Measurements from ENCODE around the gene GNB1.
"Not testable (repeated sequence)": the region's sequence is repeated elsewhere in the genome, so short reads cannot be mapped to it uniquely, and the experiment has no call there.

GNB1 gene

DNA sequence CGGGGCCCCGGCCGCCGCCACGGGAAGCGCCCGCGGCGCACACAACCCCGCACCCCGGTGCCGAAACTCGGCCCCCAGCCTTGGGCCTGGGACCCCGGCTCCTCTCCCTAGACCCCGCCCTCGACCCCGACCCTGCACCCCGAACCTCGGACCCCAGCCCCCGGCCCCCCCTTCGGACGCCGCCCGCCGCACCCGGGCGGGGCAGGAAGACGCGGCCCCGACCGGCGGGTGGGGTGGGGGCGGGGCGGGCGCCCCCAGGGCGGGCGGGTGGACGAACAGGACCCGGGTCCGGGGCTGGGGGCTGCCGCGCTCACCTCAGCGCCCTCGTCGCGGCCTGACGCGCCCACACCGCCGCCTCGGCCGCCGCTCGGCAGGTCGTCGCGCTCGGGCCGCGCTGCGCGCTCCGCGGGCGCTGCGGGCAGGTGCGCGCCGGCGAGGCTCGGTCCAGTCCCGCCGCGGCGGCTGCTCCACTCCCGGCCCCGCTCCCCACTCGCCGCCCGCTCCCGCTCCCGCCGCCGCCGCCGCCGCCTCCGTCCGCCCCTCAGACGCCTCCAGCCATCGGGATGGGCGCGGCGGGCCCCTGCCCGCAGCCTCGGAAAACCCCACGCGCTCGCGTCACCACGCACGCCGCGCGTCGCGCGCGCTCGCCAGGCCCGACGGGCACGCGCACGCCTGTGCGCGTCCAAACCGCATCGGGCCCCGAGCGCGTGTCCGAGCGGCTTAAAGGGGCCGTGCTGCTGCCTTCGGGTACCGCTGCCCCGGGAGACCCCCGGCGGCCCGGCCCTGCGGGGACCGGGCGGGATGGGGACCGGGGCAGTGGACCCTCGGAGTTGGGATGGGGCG is at the start of gene GNB1:
Gene GNB1 (minus strand): TSS at position 582 of the 843 bp plus-strand sequence. CDS start 65,634 bp downstream, outside the sequence.
- Histone ChIP-seq H3K9ac (ENCODE audit: low read length) (peak within 1 kb of the TSS; percentile 95), H3K27ac (ENCODE audit: low read length) (peak within 1 kb of the TSS; percentile 78), H3K4me1 (ENCODE audit: control insufficient read depth, low read depth, low read length) (peaks cover 18% of the 10 kb centered on the region), H3K4me3 (ENCODE audit: low read length) (peak within 1 kb of the TSS; percentile 95), H3K9me3 (ENCODE audit: control insufficient read depth, low read depth, low read length) (no peaks in the 10 kb centered on the region), H3K27me3 (ENCODE audit: control insufficient read depth, insufficient read depth, low read length) (no peaks in the 10 kb centered on the region), H3K36me3 (ENCODE audit: control insufficient read depth, low read depth, low read length) (no peaks in the 10 kb centered on the region)

DNA sequence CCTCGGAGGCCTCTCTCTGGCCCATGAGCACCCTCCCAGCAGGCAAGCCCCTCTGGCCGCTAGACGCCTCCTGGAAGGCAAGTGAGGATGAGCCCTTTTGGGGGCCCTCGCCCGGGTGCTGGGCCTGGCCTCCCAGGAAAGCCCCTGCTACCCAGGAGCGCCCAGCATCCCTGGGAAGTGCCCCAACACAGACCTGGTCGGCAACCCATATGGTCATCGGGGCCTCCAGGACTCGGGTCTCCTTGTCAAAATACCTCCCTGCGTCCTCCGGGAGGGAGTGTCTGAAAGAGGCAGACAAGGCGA is 49.2 kb upstream of the GNB1 start:
- H3K4me3 ChIP-seq (ENCODE audit: low read length): no peak overlapping the region
- H3K36me3 ChIP-seq (ENCODE audit: control insufficient read depth, low read depth, low read length): no peaks in the 10 kb centered on the region
- no peaks in the 10 kb centered on the region for H3K4me1 ChIP-seq (ENCODE audit: control insufficient read depth, low read depth, low read length)
- H3K27ac ChIP-seq (ENCODE audit: low read length): no peak overlapping the region
- H3K9ac ChIP-seq (ENCODE audit: low read length): no peak overlapping the region
- H3K9me3 ChIP-seq (ENCODE audit: control insufficient read depth, low read depth, low read length): no peaks in the 10 kb centered on the region
- H3K27me3 ChIP-seq (ENCODE audit: control insufficient read depth, insufficient read depth, low read length): no peaks in the 10 kb centered on the region

DNA sequence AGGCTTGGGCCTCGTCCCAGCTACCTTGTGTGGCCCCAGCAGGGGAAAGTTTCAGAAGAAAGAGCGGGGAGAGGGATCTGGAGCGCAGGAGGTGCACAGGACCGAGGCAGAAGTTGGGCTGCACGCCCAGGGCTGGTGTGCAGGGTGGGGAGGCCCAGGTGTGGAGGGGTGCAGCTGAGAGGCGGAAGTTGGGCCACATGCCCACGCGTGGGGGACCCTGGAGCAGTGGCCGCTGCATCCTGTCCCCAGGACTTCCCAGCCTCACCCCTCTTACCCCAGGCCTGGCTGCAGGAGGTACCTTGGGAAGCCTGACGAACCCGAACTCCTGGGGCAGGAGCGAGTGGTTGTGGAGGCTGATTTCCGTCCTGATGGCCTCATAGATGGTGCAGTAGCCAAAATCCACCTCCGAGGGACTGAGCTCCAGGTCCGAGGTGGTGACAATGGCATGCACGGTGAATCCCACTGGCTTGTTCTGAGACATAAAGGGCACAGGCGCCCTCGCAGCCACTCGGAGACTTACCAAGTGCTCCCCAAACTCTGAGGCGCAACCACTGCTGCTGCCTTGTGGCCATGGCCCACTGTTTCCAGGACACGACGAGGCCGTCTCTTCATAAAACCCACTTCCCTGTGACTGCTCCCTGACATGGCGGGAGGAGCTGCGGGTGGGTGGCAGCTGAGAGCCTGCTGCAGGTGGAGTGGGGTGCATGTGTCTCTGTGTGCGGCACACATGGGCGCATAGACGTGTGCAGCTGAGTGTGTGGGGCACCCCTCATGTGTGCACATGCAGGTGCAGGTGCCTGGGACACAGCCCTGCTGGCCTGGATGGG is 48.6 kb upstream of the GNB1 start:
- no peak overlapping the region for H3K4me3 ChIP-seq (ENCODE audit: low read length)
- H3K27me3 ChIP-seq (ENCODE audit: control insufficient read depth, insufficient read depth, low read length): no peaks in the 10 kb centered on the region
- no peaks in the 10 kb centered on the region for H3K4me1 ChIP-seq (ENCODE audit: control insufficient read depth, low read depth, low read length)
- H3K9ac ChIP-seq (ENCODE audit: low read length): no peak overlapping the region
- no peaks in the 10 kb centered on the region for H3K36me3 ChIP-seq (ENCODE audit: control insufficient read depth, low read depth, low read length)
- H3K9me3 ChIP-seq (ENCODE audit: control insufficient read depth, low read depth, low read length): no peaks in the 10 kb centered on the region
- no peak overlapping the region for H3K27ac ChIP-seq (ENCODE audit: low read length)

DNA sequence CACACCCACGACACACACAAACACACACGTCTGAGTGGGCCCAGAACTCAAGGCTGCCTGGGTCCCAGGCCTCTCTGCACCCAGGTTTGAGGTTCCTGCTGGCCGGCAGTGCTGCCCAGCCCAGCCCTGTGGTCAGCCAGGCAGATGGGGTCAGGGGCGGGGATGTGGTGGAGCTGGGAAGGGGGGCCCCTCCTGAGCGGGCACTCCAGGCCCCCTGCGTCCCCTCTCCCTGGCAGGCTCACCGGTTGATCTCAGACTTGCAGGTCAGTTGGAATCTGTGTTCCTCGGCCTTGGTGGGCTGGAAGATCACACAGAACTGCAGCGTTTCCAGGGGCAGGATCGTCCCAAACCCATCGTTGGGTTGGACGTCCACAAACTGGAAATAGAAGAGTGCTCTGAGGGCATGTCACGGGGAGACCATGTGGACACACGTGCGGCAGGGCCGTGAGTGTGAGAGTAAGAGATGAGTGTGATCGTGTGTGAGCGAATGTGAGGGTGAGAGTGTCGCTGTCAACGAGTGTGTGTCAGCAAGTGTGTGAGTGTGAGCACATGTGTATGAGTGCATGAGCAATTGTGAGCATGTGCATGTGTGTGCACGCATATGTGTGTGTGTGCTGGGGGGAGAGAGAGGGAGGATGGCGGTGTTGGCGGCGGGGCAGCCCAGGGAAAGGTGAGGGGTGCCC is 47.9 kb upstream of the GNB1 start:
- no peaks in the 10 kb centered on the region for H3K4me1 ChIP-seq (ENCODE audit: control insufficient read depth, low read depth, low read length)
- H3K27ac ChIP-seq (ENCODE audit: low read length): no peak overlapping the region
- no peaks in the 10 kb centered on the region for H3K36me3 ChIP-seq (ENCODE audit: control insufficient read depth, low read depth, low read length)
- no peak overlapping the region for H3K9ac ChIP-seq (ENCODE audit: low read length)
- no peaks in the 10 kb centered on the region for H3K27me3 ChIP-seq (ENCODE audit: control insufficient read depth, insufficient read depth, low read length)
- no peak overlapping the region for H3K4me3 ChIP-seq (ENCODE audit: low read length)
- H3K9me3 ChIP-seq (ENCODE audit: control insufficient read depth, low read depth, low read length): no peaks in the 10 kb centered on the region

DNA sequence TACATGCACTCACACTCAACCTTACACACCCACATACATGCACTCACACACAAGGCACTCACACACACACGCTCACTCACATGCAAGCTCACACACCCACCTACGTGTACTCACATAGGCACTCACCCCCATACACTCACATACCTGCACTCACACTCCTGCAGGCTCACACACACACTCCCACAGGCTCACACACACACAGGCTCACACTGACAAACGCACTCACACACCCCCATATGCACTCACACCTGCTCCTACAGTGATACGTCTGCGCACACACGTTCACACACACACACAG is 47.3 kb upstream of the GNB1 start:
- no peak overlapping the region for H3K9ac ChIP-seq (ENCODE audit: low read length)
- H3K9me3 ChIP-seq (ENCODE audit: control insufficient read depth, low read depth, low read length): no peaks in the 10 kb centered on the region
- no peak overlapping the region for H3K4me3 ChIP-seq (ENCODE audit: low read length)
- no peaks in the 10 kb centered on the region for H3K27me3 ChIP-seq (ENCODE audit: control insufficient read depth, insufficient read depth, low read length)
- no peaks in the 10 kb centered on the region for H3K4me1 ChIP-seq (ENCODE audit: control insufficient read depth, low read depth, low read length)
- no peaks in the 10 kb centered on the region for H3K36me3 ChIP-seq (ENCODE audit: control insufficient read depth, low read depth, low read length)
- no peak overlapping the region for H3K27ac ChIP-seq (ENCODE audit: low read length)

DNA sequence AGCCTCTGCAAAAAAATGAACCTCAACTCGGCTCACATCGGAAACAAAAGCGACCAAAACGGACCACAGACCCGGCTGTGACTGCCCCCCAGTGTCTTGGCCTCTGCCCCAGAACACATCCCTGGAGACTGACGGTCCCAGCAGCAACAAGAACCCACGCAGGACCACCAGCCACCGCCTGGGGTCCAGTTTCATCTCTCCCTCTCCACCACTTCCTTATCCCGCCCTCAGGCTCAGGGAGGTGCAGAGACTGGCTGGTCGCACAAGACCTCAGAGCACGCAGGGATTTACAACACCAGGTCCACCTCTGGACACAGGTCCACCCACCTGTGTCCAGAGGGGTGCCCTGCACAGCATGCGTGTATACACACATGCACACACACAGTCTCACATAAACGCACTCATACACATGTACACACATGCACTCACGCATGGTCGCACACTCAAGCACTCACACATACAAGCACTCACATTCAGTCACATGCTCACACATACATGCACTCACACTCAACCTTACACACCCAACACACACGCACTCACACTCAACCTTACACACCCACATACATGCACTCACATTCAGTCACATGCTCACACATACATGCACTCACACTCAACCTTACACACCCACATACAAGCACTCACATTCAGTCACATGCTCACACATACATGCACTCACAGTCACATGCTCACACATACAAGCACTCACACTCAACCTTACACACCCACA is 46.8 kb upstream of the GNB1 start:
- no peak overlapping the region for H3K27ac ChIP-seq (ENCODE audit: low read length)

DNA sequence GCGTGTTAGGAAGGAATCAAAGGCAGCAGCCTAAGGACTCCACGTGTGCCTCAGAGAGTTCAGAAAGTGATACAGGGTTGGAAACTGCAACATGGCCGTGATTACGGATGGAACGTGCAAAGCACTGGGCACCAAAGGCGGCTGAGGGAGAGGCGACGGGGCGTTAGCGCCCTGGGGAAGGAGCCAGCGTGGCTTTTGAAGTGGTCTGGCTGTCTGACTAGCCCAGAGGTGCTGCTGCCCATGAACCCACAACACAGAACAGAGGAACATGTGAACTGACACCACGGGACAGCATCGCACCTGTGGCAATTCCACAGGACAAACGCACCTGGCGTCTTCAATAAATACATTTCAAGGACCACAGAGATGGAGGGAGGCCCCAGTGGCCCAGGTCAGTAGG is 46.2 kb upstream of the GNB1 start:
- H3K36me3 ChIP-seq (ENCODE audit: control insufficient read depth, low read depth, low read length): no peaks in the 10 kb centered on the region
- H3K9me3 ChIP-seq (ENCODE audit: control insufficient read depth, low read depth, low read length): no peaks in the 10 kb centered on the region
- H3K4me3 ChIP-seq (ENCODE audit: low read length): no peak overlapping the region
- no peak overlapping the region for H3K27ac ChIP-seq (ENCODE audit: low read length)
- no peak overlapping the region for H3K9ac ChIP-seq (ENCODE audit: low read length)
- H3K4me1 ChIP-seq (ENCODE audit: control insufficient read depth, low read depth, low read length): no peaks in the 10 kb centered on the region
- H3K27me3 ChIP-seq (ENCODE audit: control insufficient read depth, insufficient read depth, low read length): no peaks in the 10 kb centered on the region

More for the DNA sequence above, 46.8 kb upstream of the GNB1 start:
- Histone ChIP-seq H3K36me3 (ENCODE audit: control insufficient read depth, low read depth, low read length) (no peaks in the 10 kb centered on the region), H3K4me1 (ENCODE audit: control insufficient read depth, low read depth, low read length) (no peaks in the 10 kb centered on the region), H3K9ac (ENCODE audit: low read length) (no peak overlapping the region), H3K4me3 (ENCODE audit: low read length) (no peak overlapping the region), H3K9me3 (ENCODE audit: control insufficient read depth, low read depth, low read length) (no peaks in the 10 kb centered on the region), H3K27me3 (ENCODE audit: control insufficient read depth, insufficient read depth, low read length) (no peaks in the 10 kb centered on the region)

DNA sequence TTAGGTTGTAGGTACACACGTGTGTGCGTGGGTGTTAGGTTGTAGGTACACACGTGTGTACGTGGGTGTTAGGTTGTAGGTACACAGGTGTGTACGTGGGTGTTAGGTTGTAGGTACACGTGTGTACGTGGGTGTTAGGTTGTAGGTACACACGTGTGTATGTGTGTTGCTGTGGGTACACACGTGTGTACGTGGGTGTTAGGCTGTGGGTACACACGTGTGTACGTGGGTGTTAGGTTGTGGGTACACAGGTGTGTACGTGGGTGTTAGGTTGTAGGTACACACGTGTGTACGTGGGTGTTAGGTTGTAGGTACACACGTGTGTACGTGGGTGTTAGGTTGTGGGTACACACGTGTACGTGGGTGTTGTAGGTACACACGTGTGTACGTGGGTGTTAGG is 44.0 kb upstream of the GNB1 start:
- H3K36me3 ChIP-seq (ENCODE audit: control insufficient read depth, low read depth, low read length); H3K4me1 ChIP-seq (ENCODE audit: control insufficient read depth, low read depth, low read length); H3K27me3 ChIP-seq (ENCODE audit: control insufficient read depth, insufficient read depth, low read length); H3K27ac ChIP-seq (ENCODE audit: low read length); H3K9ac ChIP-seq (ENCODE audit: low read length); H3K4me3 ChIP-seq (ENCODE audit: low read length); H3K9me3 ChIP-seq (ENCODE audit: control insufficient read depth, low read depth, low read length): not testable (repeated sequence)

DNA sequence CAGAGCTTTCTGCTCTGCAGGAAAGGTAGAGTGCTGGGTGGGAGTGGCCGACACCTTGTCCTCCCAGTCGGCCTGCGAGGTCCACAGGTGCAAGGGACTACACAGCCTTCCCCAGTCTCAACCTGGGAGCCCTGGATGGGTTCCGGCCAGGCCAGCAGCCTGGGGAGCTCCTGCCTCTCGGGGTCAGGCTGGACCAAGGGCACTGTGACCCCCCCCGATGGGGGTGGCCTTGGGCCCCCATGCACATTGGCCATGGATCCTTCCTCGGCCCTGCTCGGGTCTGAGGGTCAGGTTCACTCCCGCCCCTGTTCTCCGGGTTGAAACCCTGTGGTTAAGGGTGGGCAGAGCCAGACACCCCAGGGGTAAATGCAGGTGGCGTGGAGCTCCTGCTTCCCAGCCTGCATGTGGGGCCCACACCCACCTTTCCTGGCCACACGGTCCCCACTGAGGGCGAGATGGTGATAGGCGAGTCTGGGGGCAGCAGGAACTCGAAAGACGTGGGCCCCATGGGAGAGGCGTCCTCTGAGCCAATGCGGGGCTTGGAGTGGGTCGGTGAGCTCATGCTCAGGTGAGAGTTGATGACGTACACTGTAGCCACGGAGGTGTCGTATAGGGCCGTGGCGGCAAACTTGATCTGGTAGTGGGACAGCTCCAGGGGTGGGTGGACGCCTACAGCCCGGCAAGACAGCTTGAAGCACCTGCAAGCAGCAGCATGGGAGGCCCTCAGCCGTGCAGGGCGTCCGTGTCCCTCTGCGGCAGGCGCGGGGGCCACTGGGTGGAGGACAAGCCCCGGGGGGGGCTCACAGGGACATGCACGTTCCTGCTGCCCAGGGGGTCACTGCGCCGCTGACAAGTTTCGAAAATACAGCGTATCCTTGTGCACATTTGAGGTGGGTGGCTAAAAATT is 39.0 kb upstream of the GNB1 start:
- no peaks in the 10 kb centered on the region for H3K36me3 ChIP-seq (ENCODE audit: control insufficient read depth, low read depth, low read length)
- no peaks in the 10 kb centered on the region for H3K27me3 ChIP-seq (ENCODE audit: control insufficient read depth, insufficient read depth, low read length)
- no peaks in the 10 kb centered on the region for H3K4me1 ChIP-seq (ENCODE audit: control insufficient read depth, low read depth, low read length)
- H3K9me3 ChIP-seq (ENCODE audit: control insufficient read depth, low read depth, low read length): no peaks in the 10 kb centered on the region
- no peak overlapping the region for H3K27ac ChIP-seq (ENCODE audit: low read length)
- H3K9ac ChIP-seq (ENCODE audit: low read length): no peak overlapping the region
- no peak overlapping the region for H3K4me3 ChIP-seq (ENCODE audit: low read length)

DNA sequence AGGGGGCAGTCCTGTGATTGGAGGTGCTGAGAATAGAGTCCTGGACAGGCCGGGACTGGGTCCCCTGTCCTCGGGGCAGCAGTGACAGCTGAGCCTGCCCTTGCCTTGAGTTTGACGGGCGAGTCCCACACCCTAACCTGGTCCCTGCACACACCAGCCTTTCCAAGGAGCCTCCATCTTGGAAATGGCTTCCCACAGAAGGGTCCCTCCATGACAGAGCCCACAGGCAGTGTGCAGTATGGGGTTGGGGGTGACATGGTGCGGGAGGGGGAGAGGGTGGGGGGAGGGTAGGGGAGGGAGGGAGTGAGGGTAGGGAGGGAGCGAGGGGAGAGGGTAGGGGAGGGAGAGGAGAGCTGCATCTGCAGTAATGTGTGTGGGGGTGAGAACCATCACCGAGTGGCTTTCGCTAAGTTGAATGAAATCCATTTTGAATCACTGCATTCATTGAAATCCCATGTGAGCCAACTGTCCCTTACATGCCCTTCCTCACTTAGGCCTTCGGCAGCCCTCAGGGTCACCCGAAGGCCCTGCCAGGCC is 38.3 kb upstream of the GNB1 start:
- Histone ChIP-seq H3K4me1 (ENCODE audit: control insufficient read depth, low read depth, low read length) (no peaks in the 10 kb centered on the region), H3K27ac (ENCODE audit: low read length) (no peak overlapping the region), H3K36me3 (ENCODE audit: control insufficient read depth, low read depth, low read length) (no peaks in the 10 kb centered on the region), H3K27me3 (ENCODE audit: control insufficient read depth, insufficient read depth, low read length) (no peaks in the 10 kb centered on the region), H3K9me3 (ENCODE audit: control insufficient read depth, low read depth, low read length) (no peaks in the 10 kb centered on the region), H3K9ac (ENCODE audit: low read length) (no peak overlapping the region), H3K4me3 (ENCODE audit: low read length) (no peak overlapping the region)

Data from iPS-18a (cell line).